Tibial nerve (tissue), 4 donors: Measurements from ENCODE around the gene INSM1.

Source experiments
- CTCF ChIP-seq, 5 experiments: fragments of 200-600 bp in 3 of 5; fragments of 450-650 bp in 2 of 5; sonication (generic) in 3 of 5; IDR thresholded peaks; one replicate each; pipeline ENCODE4 v1.5.1; 2016 to 2019; ENCODE audit warnings: antibody characterized with exemption in 5 of 5, mild to moderate bottlenecking in 3 of 5, moderate library complexity in 2 of 5
- EP300 ChIP-seq, 2 donors: sonication (generic); formaldehyde crosslinking; IDR thresholded peaks; one replicate each; pipeline ENCODE4 v1.6.1; 2017; ENCODE audit warnings: antibody characterized with exemption in 2 of 2, mild to moderate bottlenecking in 1 of 2
- POLR2A ChIP-seq, 2 donors: fragments of 450-650 bp; IDR thresholded peaks; one replicate each; pipeline ENCODE4 v1.6.1; 2017; ENCODE audit warnings: antibody characterized with exemption in 2 of 2, mild to moderate bottlenecking in 2 of 2, moderate library complexity in 2 of 2

DNA sequence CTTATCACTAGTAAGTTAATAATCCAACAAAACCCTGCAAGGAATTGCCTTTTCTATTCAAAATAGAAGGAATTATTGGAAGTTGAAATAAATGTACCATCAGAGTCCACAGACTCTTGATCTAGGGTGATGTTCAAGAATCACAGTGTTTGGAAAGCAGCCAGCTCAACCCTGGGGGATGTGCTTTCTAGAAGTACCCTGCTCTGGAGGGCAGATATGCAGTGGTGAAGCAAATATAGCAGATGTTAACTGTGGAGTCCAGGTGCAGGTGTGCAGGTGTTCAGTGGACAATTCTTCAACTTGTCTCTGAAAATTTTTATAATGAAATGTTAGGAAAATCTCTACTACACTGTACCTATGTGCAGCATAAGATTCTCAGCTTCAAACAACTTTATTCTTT is 9.1 kb upstream of the INSM1 start:
- TF ChIP-seq CTCF (IDR thresholded peaks at IDR 0.05), result no peak
- no peak for TF ChIP-seq POLR2A (IDR thresholded peaks at IDR 0.05)
- TF ChIP-seq EP300 (IDR thresholded peaks at IDR 0.05), result no peak
